ENCODE measurements around the gene B3GAT1. TPM values are rescaled to one million over a fixed set of nuclear protein-coding genes. Genes with fewer than 3 reads are reported as not detected.

B3GAT1 gene
- total RNA-seq, 1 donor from 2014 or later: 0.16 TPM

DNA sequence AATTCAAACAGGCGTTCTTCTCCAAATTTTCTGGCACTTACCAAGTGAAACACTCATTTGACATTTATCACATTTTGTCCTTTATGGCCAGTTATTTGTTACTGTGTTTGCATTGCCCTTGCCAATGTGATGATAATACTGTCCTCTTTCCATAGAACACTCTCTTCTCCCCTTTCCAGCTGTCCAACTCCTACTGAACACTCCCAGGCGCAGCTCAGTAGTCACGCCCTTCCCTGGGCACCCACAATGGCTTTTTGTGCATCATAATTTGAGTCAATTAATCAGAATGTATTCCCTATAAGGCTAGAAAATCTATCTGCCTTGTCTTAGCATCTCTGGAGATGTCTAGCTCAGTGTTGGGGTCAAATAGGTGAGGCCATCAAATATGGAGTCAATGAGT lies 21.2 kb upstream of the B3GAT1 start:
- Mint-ChIP-seq H3K27ac (no peak overlapping the region), H3K4me1 (no peaks in the 10 kb centered on the region), H3K36me3 (ENCODE audit: low read depth) (no peaks in the 10 kb centered on the region), H3K4me3 (no peak overlapping the region), H3K27me3 (peaks cover 9% of the 10 kb centered on the region), H3K9me3 (no peaks in the 10 kb centered on the region)
- no peak for DNase-seq
- intact Hi-C loops (cut with micrococcal nuclease): no loop called here

DNA sequence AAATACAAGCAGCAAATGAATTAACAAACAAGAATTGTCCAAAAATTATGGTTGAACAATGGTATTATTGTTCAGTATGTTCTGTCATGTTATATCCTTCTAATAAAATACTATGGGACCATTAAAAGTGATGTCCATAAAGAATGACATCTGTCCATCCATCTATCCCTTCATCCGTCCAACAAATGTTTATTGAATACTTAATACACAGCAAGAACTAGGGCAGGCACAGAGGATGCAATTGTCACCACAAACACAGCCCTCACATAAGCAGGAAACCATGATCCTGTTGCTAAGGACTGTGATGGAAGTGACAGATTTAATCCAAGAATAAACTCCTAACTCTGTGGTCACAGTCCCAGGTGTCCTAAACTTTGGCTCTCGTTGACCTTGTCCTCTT lies 20.7 kb upstream of the B3GAT1 start:
- no peak overlapping the region for H3K27ac Mint-ChIP-seq
- H3K9me3 Mint-ChIP-seq: no peaks in the 10 kb centered on the region
- no peak for DNase-seq

DNA sequence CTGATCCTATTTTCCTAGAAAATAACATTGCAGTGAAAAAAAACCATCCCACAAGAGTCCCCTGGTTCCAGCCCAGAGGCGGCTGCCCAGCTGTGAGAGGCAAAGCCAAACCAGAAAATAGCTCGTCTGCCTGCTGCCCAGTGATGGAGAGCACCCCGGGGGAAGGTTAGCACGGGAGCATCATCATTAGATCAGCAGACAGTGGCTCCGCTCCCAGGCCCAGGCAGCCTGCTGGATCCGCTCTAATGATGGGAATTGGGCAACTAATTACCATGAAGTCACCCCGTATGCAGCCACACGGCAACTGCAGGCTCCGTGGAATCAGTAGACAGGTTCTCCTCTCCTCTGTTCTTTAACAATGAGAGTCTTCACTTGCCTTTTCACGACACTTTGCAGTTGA lies 17.1 kb upstream of the B3GAT1 start:
- no peak for DNase-seq
- no peaks in the 10 kb centered on the region for H3K9me3 Mint-ChIP-seq
- peaks cover 20% of the 10 kb centered on the region for H3K27me3 Mint-ChIP-seq
- no peaks in the 10 kb centered on the region for H3K4me1 Mint-ChIP-seq
- no peaks in the 10 kb centered on the region for H3K36me3 Mint-ChIP-seq (ENCODE audit: low read depth)
- H3K4me3 Mint-ChIP-seq: no peak overlapping the region
- intact Hi-C loops (cut with micrococcal nuclease): no loop called here
- no peak overlapping the region for H3K27ac Mint-ChIP-seq

More for the DNA sequence above, 20.7 kb upstream of the B3GAT1 start:
- intact Hi-C loops (cut with micrococcal nuclease): no loop called here
- Mint-ChIP-seq H3K36me3 (ENCODE audit: low read depth) (no peaks in the 10 kb centered on the region), H3K4me1 (no peaks in the 10 kb centered on the region), H3K27me3 (peaks cover 9% of the 10 kb centered on the region), H3K4me3 (no peak overlapping the region)

DNA sequence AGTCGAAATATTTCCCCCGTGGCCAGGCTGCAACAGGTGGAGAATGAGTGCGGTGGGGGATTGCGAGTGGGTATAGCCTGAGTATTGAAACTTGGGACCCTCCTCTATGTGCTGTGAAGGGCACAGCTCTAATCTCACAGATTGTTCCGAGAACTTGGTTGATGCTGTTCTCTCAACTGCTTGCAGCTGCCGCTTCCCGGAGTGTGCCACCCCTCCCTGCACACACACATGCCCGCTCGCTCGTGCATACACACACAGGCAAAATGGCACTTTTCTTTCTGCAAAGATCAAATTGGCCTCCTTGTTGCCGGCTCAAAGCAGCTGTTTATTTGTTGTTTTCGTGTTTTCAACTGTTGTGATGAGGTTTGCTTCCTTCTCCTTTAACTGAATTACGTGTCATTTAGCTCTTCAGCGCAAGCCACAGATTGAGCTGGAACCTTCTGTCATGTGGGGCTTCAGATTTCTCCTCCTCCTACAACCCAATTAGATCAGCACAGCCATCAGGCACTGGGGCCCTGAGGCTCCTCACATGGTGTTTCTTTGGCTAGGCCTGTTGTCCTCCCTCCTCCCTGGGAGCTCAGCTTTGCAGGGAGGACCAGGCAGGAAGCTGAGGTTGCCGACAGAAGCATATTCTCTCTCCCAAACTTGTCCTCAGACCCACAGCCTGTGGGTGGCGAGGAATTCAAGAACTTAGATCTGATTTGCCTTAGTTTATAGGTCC lies 13.9 kb upstream of the B3GAT1 start:
- Mint-ChIP-seq H3K4me3 (no peak overlapping the region), H3K9me3 (no peaks in the 10 kb centered on the region), H3K4me1 (no peaks in the 10 kb centered on the region), H3K36me3 (ENCODE audit: low read depth) (no peaks in the 10 kb centered on the region), H3K27me3 (peaks cover 22% of the 10 kb centered on the region), H3K27ac (no peak overlapping the region)
- intact Hi-C loops (cut with micrococcal nuclease): no loop called here
- DNase-seq: no peak

DNA sequence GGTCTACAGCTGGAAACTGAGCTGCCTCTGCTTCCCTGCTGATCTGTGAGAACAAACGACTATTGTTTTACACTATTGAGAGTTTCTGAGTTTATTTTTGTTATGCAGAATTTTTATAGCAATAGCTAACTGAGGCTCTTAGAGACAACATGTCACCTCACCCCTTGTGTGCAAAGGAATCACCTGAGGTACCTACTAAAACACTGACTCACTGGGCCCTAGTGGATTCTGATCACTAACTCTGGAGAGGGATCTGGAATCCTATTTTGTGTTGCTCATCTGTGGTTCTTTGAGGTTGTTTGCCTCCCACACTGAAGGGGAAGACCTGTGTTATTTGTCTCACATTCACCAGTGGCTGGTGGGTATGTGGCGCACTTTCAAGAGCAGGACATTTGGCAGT lies 13.4 kb upstream of the B3GAT1 start:
- no peak for DNase-seq
- no peak overlapping the region for H3K27ac Mint-ChIP-seq
- H3K36me3 Mint-ChIP-seq (ENCODE audit: low read depth): no peaks in the 10 kb centered on the region
- peaks cover 20% of the 10 kb centered on the region for H3K27me3 Mint-ChIP-seq
- intact Hi-C loops (cut with micrococcal nuclease): no loop called here
- no peaks in the 10 kb centered on the region for H3K4me1 Mint-ChIP-seq
- H3K4me3 Mint-ChIP-seq: no peak overlapping the region
- H3K9me3 Mint-ChIP-seq: no peaks in the 10 kb centered on the region

DNA sequence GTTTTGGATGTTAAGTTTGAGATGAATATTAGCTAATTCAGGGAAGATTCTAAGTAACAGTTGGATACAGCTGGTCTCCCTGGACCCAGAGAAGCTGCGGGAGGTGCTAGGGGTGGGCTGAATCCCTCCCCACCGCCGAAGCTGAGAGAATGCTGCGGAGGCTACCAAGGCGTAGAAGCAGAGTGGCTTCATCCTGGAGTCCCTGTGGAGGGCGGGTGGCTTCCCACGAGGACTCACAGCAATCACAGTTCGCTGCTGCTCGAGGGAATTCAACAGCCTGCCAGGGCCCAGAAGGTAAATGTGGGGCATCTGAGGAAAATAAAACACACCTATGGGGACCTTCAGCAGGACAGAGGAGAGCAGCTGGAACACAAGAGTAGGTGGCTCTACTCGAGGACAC lies 11.1 kb upstream of the B3GAT1 start:
- H3K27ac Mint-ChIP-seq: no peak overlapping the region
- H3K4me3 Mint-ChIP-seq: no peak overlapping the region
- intact Hi-C loops (cut with micrococcal nuclease): no loop called here

DNA sequence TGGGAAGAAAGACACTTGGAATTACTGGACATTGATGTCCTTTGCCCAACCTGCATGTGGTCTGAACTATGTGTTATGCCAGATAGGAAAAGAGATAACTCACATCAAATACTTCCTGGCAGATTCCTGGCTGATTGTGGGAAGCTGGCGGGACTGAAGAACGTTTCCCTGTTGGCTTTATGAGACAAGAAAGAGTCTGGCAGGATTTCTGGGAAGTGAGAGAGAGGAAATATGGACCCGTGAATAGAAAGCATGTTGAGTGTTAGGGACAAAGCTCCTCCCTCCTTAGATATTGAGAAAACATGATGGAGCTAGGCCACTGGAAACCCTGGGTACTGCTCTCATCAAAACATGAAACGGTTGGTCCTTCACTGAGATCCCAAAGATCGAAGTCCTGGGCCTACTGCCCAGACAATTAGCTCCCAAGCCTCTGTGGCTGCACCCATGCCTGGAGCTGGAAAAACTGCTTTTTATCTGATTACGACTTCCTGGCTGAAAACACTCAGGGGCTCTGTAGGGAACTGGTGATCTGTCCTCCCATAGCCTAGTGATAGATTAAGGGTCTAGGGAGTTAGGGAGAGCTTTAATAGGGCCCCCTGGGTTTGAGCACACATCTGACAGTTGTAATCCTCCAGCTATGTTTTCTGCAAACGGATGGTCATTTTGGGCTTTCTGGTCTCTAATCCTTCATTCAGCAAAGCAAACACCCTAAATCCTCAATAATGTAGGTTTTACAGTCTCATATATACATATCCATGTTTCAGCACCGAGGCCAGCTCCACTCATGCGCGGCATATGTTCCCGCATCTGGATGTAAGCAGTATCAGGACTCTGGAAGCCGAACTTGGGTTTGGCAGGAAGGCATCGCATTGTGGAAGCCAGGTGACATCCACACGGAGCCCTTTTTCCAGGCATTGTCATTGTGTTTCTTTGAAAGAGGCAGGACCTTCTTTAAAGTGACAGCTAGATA lies 6.1 kb upstream of the B3GAT1 start:
- Mint-ChIP-seq H3K27me3 (peaks cover 45% of the 10 kb centered on the region), H3K4me1 (peaks cover 3% of the 10 kb centered on the region), H3K36me3 (ENCODE audit: low read depth) (no peaks in the 10 kb centered on the region), H3K4me3 (no peak overlapping the region), H3K27ac (no peak overlapping the region), H3K9me3 (no peaks in the 10 kb centered on the region)
- no peak for DNase-seq
- intact Hi-C loops (cut with micrococcal nuclease): no loop called here

More for the DNA sequence above, 11.1 kb upstream of the B3GAT1 start:
- Mint-ChIP-seq H3K4me1 (no peaks in the 10 kb centered on the region), H3K36me3 (ENCODE audit: low read depth) (no peaks in the 10 kb centered on the region), H3K9me3 (no peaks in the 10 kb centered on the region), H3K27me3 (peaks cover 19% of the 10 kb centered on the region)
- no peak for DNase-seq

DNA sequence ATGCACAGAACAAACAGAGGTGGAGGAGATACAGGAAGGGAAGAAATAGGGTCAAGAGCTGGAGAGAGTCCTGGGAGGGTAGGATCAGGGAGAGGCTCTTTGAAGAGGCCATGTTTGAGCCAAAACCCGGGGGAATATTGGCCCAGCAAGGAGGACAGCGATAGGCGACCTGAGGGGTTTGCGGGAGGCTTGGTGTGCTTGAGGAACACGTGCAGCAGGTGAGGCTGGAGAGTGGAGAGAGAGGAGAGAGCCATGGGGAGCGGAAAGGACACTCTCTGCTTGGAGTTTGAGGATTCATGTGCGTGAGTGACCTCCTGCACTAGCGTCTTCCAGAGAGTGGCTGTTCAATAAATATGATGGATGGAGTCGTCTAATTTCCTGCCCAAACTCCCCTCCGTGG lies 4.7 kb upstream of the B3GAT1 start:
- Mint-ChIP-seq H3K27ac (no peak overlapping the region), H3K9me3 (no peaks in the 10 kb centered on the region), H3K4me3 (no peak overlapping the region), H3K4me1 (peaks cover 4% of the 10 kb centered on the region), H3K27me3 (peaks cover 46% of the 10 kb centered on the region), H3K36me3 (ENCODE audit: low read depth) (no peaks in the 10 kb centered on the region)
- intact Hi-C loops (cut with micrococcal nuclease): no loop called here
- no peak for DNase-seq

DNA sequence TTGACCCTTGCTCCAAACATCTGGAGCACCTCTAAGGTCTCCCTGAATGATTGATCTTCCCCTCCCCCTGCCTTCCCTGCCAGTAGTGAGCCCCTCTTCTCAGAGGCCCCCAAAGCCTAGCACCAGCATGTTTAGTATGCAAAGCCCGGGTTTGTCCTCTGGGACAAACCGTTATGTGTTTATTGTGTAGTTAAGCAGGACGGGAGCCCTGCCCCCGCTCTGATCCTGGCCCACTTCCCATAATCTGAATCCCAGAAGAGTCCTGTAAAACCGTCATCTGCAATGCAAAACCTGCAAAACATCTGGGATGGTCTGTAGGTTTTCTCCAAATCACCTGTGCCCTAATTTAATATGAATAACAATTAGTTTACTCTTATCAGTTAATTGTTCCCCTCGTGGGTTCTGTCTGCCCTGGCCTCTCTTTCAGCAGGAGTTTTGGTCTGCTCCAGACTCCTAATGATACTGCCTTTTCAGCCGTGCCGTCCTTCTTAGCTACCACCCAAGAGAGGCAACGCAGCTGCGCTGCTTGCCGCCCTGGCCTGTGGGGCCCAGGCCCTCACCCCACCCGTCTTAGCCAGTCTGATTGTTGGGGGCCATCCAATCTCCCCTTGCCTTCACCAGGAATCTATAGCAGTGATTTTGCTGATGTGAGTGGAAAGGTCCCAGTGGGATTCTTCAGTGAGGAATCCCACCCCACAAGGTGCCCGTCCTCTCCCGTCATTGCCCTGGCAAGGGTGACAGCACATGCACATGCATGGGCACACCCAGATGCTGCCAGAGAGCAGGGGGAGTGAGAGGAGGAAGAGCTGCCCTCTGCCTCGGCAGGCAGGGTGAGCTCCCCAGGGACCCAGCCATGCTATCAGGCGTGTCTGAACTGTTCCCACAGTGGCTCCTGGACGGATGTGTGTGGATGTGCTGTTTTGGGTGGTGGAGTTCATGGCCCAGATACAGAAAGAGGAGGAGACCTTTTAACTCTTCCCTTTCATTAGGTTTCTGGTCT lies 3.0 kb upstream of the B3GAT1 start:
- Mint-ChIP-seq H3K36me3 (ENCODE audit: low read depth) (no peaks in the 10 kb centered on the region), H3K9me3 (no peaks in the 10 kb centered on the region), H3K4me1 (peaks cover 7% of the 10 kb centered on the region), H3K4me3 (no peak overlapping the region), H3K27ac (no peak overlapping the region), H3K27me3 (peaks cover 60% of the 10 kb centered on the region)
- no peak for DNase-seq
- intact Hi-C loops (cut with micrococcal nuclease): no loop called here

DNA sequence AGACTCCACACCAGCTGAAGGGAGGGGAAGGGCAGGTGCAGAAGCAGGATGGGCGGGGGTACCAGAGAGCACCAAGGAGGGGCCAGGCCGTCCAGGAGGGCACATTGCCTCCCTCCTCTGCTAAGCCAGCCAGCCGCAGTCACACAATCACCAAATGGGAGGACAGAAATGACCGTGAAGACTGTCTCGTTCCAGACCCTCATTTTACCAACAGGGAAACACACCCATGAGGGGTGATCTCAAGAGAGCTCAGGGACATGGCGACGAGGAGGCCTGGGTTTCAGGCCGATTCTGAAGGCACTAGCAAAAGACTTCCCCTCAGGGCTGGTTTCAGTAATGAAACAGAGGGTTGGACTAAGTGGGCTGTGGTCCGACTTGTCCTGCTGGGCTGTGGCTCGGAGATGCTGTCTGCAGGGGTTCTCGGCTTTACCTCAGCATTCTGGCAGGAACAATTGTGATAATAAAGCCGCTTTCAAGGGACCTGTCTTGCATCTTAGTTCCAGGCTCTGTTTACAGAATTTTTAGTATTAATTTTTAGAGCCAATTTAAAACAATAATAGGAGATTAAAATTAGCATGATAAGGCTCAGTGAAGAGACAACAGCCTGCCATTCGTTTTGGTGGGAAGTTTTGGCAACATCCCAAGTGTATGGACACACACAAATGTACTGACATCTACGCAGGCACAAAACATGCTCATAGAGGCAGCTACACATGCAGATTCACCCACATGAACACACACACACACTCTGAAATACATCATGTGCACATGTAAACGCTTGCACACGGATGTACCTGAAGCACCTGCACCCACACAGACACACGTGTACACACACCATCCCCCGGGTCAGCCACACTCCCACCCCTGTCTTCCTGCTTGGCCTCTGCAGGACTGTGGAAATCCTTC lies 2.0 kb upstream of the B3GAT1 start:
- H3K9me3 Mint-ChIP-seq: no peaks in the 10 kb centered on the region
- H3K27ac Mint-ChIP-seq: no peak overlapping the region
- H3K4me3 Mint-ChIP-seq: peak overlapping the region; percentile 47
- no peaks in the 10 kb centered on the region for H3K36me3 Mint-ChIP-seq (ENCODE audit: low read depth)
- no peak for DNase-seq
- intact Hi-C loops (cut with micrococcal nuclease): no loop called here
- peaks cover 70% of the 10 kb centered on the region for H3K27me3 Mint-ChIP-seq
- peaks cover 7% of the 10 kb centered on the region for H3K4me1 Mint-ChIP-seq

DNA sequence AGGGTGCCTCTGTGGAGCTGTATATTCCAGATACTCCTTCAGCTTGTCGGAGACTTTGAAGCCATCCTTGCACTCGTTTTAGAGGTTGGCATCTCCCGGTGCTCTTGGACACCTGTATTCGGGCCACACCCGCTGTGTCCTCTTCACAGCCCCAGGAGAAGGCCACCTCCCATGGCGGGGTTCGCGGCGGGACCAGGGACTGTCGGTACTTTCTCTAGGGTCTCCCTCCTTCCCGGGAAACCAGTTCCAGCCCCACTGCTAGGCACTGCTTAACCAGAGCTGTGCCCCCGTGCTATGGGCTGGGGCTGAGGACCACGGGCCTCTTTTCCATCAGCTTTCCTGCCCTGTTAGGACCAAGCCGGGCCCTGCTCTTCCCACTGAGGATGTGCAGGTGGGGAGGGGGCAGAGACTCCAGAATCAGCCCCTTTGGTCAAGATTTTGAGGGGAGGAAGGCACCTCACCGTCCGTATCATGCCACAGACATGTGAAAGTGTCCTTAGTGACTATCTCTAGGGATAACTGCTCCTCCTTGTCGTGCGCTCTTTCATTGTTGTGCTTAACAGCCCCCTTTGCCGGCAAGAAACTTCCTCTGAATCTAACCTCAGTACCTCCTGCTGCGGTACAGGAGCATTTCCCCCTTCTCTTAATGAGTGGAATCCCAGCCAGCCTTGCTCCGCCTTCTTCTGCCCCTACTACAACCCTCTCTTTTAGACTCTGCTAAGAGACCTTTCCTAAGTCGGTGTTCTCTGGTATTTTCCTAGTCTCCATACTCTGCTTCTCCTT lies 1.2 kb upstream of the B3GAT1 start:
- Mint-ChIP-seq H3K9me3 (no peaks in the 10 kb centered on the region), H3K27ac (no peak overlapping the region), H3K4me3 (peak overlapping the region; percentile 56), H3K27me3 (peaks cover 70% of the 10 kb centered on the region), H3K36me3 (ENCODE audit: low read depth) (no peaks in the 10 kb centered on the region), H3K4me1 (peaks cover 7% of the 10 kb centered on the region)
- intact Hi-C loops (cut with micrococcal nuclease): no loop called here
- DNase-seq: no peak

DNA sequence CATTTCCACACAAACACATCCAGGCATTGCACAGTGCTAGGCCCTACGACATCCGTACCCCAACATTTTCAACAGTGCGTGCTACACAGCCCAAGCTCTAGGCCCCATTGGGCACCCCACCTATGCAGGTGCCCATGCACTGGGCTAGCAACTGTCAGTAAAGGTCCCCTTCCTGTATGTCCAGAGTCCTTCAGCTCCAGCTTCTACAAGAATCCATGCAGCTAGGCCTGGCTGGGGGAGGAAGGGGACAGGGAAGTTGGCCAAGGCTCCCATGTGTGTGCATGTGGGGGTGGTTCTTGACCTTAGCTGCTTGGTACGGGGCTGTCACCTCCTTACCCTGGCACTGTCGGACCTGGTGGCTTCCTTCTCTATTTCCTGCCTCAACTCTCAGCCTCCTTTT lies 1.3 kb downstream of the B3GAT1 start:
- intact Hi-C loops (cut with micrococcal nuclease): no loop called here
- Mint-ChIP-seq H3K36me3 (ENCODE audit: low read depth) (no peaks in the 10 kb centered on the region), H3K9me3 (no peaks in the 10 kb centered on the region), H3K4me1 (peaks cover 7% of the 10 kb centered on the region), H3K27ac (no peak overlapping the region), H3K4me3 (peak overlapping the region; percentile 66), H3K27me3 (peaks cover 59% of the 10 kb centered on the region)
- no peak for DNase-seq
